Esophagus muscularis mucosa (tissue), 4 donors: ENCODE results near the gene CNOT1. TPM values are rescaled to one million over a fixed set of nuclear protein-coding genes. Genes with fewer than 3 reads are reported as not detected.

Experiments
- DNase-seq: peaks from one replicate; pipeline ENCODE4 v3.0.0-alpha.2; 2017; ENCODE audit errors: extremely low spot score
- H3K27ac ChIP-seq, 4 donors: fragments of 200-600 bp; sonication (generic); replicated peaks in 1 of 4; 1 replicate in 3 of 4; 2 replicates in 1 of 4; pipeline ENCODE4 v1.5.1; 2016 to 2019; ENCODE audit warnings: mild to moderate bottlenecking in 1 of 4
- H3K27me3 ChIP-seq, 4 donors: fragments of 200-600 bp; sonication (generic); one replicate each; pipeline versions ENCODE4 v1.5.1 to v1.6.0; 2016 to 2019
- H3K36me3 ChIP-seq, 4 donors: fragments of 200-600 bp; sonication (generic); one replicate each; pipeline ENCODE4 v1.5.1; 2016 to 2019
- H3K4me1 ChIP-seq, 4 donors: fragments of 200-600 bp; sonication (generic); one replicate each; pipeline ENCODE4 v1.5.1; 2016 to 2019
- H3K4me3 ChIP-seq, 4 donors: fragments of 200-600 bp; sonication (generic); 1 replicate in 2 of 4; 2 replicates in 2 of 4; pipeline ENCODE4 v1.5.1; 2016 to 2019; ENCODE audit warnings: mild to moderate bottlenecking in 4 of 4, moderate library complexity in 1 of 4
- H3K9me3 ChIP-seq, 4 donors: fragments of 200-600 bp; sonication (generic); 1 replicate in 3 of 4; 2 replicates in 1 of 4; pipeline ENCODE4 v1.5.1; 2016 to 2019
- CTCF ChIP-seq, 3 experiments: fragments of 200-600 bp in 2 of 3; fragments of 450-650 bp in 1 of 3; sonication (generic) in 2 of 3; IDR thresholded peaks; one replicate each; pipeline ENCODE4 v1.5.1; 2017 to 2019; ENCODE audit warnings: antibody characterized with exemption in 3 of 3, mild to moderate bottlenecking in 2 of 3, moderate library complexity in 1 of 3
- EP300 ChIP-seq: sonication (generic); formaldehyde crosslinking; IDR thresholded peaks from one replicate; pipeline ENCODE4 v1.6.1; 2017; ENCODE audit warnings: antibody characterized with exemption
- POLR2A ChIP-seq: fragments of 450-650 bp; IDR thresholded peaks from one replicate; pipeline ENCODE4 v1.6.1; 2017; ENCODE audit warnings: antibody characterized with exemption, moderate library complexity, mild to moderate bottlenecking, low read depth
- POLR2AphosphoS5 ChIP-seq, 2 donors: sonication (generic); formaldehyde crosslinking; IDR thresholded peaks; one replicate each; pipeline ENCODE4 v1.6.1; 2017; ENCODE audit warnings: antibody characterized with exemption in 2 of 2
- WGBS: methylation state at CpG from one replicate; pipeline ENCODE4 v1.1.5; 2018; 5-methylcytosine and 5-hydroxymethylcytosine counted together
- intact Hi-C: fragments of 100-400 bp; cut with DNase I; formaldehyde crosslinking; loops from one replicate; pipeline ENCODE4 v1.15.1; 2023
- total RNA-seq, 4 donors: library from RNA; depleted of rRNA; stranded (reverse); fragments of >200 nt; gene quantifications; one replicate each; pipeline versions ENCODE4 v1.1.0 to v1.2.1, GENCODE V29; 2016

CNOT1 gene
- total RNA-seq, 4 donors from 2014 or later = 92.1 to 97.6 (median 95.6) TPM

- Histone ChIP-seq H3K9me3 (no peaks in the 10 kb centered on the region), H3K27ac (no peak overlapping the region), H3K36me3 (peaks cover 64 to 82% (median 79%) of the 10 kb centered on the region in 4 donors), H3K27me3 (no peaks in the 10 kb centered on the region), H3K4me1 (peaks cover 9 to 18% (median 12%) of the 10 kb centered on the region in 4 donors), H3K4me3 (no peak overlapping the region)
- TF ChIP-seq EP300 = no peak
- no peak for TF ChIP-seq CTCF (IDR thresholded peaks at IDR 0.05)
- no peak for TF ChIP-seq POLR2A
- TF ChIP-seq POLR2AphosphoS5 (IDR thresholded peaks at IDR 0.05) = no peak
- intact Hi-C loops = loop anchor here (5.0 to 10.0 kb wide), 2 partner anchors 55 to 108 kb away; partner anchors contain the start of gene CNOT1
- no peak for DNase-seq
These were observed 109.9 kb downstream of the CNOT1 start for GRCh38 chr16:58519707-58520106.

- 93% methylated on average over 1 of the region's 1 CpG for WGBS
- intact Hi-C loops = loop anchor here (5.0 kb wide), 1 partner anchor 108 kb away; the partner anchor contains the start of gene CNOT1
- Histone ChIP-seq H3K9me3 (no peaks in the 10 kb centered on the region), H3K27ac (no peak overlapping the region), H3K36me3 (peaks cover 57 to 75% (median 72%) of the 10 kb centered on the region in 4 donors), H3K4me1 (peaks cover 15 to 25% (median 18%) of the 10 kb centered on the region in 4 donors), H3K4me3 (no peak overlapping the region), H3K27me3 (no peaks in the 10 kb centered on the region)
- no peak for TF ChIP-seq EP300
- TF ChIP-seq POLR2AphosphoS5 (IDR thresholded peaks at IDR 0.05) = no peak
- no peak for TF ChIP-seq CTCF (IDR thresholded peaks at IDR 0.05)
- no peak for TF ChIP-seq POLR2A
- no peak for DNase-seq
These were observed 110.7 kb downstream of the CNOT1 start for GRCh38 chr16:58518980-58519368.

GRCh38 chr16:58518083-58518979 is 111.3 kb downstream of the CNOT1 start:
- H3K4me3 ChIP-seq = no peak overlapping the region
- no peaks in the 10 kb centered on the region for H3K27me3 ChIP-seq
- no peaks in the 10 kb centered on the region for H3K9me3 ChIP-seq
- intact Hi-C loops = loop anchor here (5.0 kb wide), 1 partner anchor 109 kb away; the partner anchor contains the start of gene CNOT1
- H3K36me3 ChIP-seq = peaks cover 50 to 68% (median 66%) of the 10 kb centered on the region in 4 donors
- 77% methylated on average over 8 of the region's 8 CpGs for WGBS
- H3K27ac ChIP-seq = no peak overlapping the region
- no peak for DNase-seq
- no peak for TF ChIP-seq POLR2A
- TF ChIP-seq CTCF (IDR thresholded peaks at IDR 0.05) = no peak
- peaks cover 15 to 25% (median 20%) of the 10 kb centered on the region in 4 donors for H3K4me1 ChIP-seq

GRCh38 chr16:58516768-58517107 is 112.9 kb downstream of the CNOT1 start:
- intact Hi-C loops = loop anchor here (5.0 kb wide), 1 partner anchor 111 kb away; the partner anchor contains the start of gene CNOT1
- no peak for DNase-seq
- H3K27ac ChIP-seq = peak overlapping the region in 1 of 4 donors; percentile 85
- no peaks in the 10 kb centered on the region for H3K27me3 ChIP-seq
- H3K9me3 ChIP-seq = no peaks in the 10 kb centered on the region
- H3K4me3 ChIP-seq = peak overlapping the region in 1 of 4 donors; percentile 94
- WGBS = 78% methylated on average over 4 of the region's 4 CpGs
- peaks cover 34 to 52% (median 50%) of the 10 kb centered on the region in 4 donors for H3K36me3 ChIP-seq
- TF ChIP-seq EP300 = no peak
- no peak for TF ChIP-seq POLR2AphosphoS5 (IDR thresholded peaks at IDR 0.05)
- no peak for TF ChIP-seq CTCF (IDR thresholded peaks at IDR 0.05)
- TF ChIP-seq POLR2A = no peak
- peaks cover 15 to 28% (median 20%) of the 10 kb centered on the region in 4 donors for H3K4me1 ChIP-seq
